Stimulated activated CD4-positive, alpha-beta T cell treated with anti-CD3 and anti-CD28 coated beads, Interleukin-1b, Interleukin-23, amount 100 ng/mL, for 24 hours (primary cell): Measurements from ENCODE around the gene APCS.

Experiments used
- DNase-seq, 4 experiments: peaks; one replicate each; pipeline ENCODE4 v3.0.0-alpha.2; 2020; ENCODE audit warnings: low read depth in 4 of 4, low spot score in 1 of 4

The APCS gene, protein sequence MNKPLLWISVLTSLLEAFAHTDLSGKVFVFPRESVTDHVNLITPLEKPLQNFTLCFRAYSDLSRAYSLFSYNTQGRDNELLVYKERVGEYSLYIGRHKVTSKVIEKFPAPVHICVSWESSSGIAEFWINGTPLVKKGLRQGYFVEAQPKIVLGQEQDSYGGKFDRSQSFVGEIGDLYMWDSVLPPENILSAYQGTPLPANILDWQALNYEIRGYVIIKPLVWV

DNA sequence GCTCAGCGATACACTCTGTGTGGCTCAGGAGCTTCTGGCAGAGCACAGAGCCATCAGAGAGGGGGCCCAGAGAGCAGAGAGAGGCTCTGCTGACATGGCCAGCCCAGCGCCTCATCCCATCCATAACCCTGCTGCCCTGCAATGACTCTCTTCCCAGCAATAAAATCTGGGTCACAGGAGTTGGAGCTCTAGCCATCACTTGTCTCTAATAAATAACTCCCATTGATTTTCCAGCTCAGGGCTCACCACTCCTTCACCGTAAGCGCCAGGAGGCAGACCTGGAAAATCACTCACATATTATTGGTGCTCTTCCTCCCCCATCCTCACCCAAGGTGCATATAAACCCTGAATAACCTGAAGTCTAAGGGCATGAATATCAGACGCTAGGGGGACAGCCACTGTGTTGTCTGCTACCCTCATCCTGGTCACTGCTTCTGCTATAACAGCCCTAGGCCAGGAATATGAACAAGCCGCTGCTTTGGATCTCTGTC is at the start of gene APCS:
Gene APCS (plus strand): TSS at position 366 of the 491 bp plus-strand sequence. CDS start 96 bp downstream, at position 462.
- no peak for DNase-seq

DNA sequence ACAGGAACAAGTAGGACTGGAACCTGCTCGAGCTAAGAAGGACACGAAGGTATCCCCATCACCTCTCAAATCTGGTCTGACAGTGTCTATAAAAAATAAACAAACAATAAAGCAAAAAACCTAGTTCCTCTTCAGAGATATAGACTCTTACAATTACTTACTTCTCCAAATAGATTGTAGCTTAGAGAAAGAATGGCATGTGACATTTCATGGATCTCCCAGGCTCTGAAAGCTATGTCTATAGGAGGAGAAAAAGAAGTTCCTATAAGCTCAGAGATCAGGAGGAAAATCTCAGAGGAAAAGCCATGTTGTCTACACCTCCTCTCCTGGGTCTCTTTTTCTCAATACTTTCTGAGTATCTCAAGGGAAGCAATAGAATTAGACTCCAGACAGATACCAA is 39.5 kb upstream of the APCS start:
- no peak for DNase-seq

DNA sequence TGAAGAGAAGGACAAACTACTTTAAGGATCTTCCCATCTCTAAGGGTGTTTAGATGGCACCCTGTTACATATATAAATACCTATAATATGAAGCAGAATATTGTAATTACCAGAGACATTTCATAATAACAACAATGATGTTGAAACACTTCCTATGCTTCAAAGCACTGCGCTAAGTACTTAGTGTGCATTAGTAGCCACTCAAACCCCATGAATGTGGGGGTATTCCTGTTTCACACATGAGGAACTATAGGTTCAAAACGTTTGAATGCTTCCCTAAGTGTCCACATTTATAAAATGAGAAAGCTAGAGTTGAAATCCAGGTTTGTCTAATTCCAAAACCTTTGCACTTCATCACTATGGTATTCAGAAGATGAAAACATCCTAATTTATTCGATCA is 33.4 kb upstream of the APCS start:
- no peak for DNase-seq

DNA sequence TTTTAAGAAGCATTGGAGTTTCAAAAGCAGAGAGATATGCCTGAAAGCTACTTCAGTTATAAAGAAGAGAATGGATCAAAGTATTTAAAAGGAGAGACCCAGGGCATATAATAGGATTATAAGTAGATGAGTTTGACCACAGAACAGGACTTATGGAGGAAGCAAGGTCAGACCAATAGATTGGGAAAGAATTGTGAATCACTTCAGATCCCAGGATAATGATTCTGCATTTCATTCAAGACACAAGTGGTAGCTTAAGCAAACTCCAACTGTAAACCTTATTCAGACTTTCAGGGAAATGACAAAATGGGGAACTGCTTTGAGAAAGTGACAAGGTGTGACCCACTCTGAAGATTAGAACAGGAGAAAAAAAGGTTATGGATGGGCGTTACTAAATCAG is 32.9 kb upstream of the APCS start:
- DNase-seq = no peak

DNA sequence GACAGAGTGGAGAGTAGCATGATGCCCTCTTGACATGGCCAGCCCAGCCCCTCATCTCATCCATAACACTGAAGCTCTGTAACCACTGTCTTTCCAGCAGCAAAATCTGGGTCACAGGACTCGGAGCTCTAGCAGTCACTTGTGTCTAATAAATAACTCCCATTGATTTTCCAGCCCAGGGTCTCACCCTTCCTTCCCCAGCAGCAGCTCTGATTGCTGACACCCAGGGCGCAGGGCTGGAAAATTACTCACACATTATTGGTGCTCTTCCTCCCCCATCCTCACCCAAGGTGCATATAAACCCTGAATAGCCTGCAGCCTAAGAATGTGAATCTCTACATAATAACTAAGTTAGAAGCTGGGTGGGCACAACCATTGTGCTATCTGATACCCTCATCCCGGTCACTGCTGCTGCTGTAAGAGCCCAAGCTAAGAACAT is 30.7 kb upstream of the APCS start:
- no peak for DNase-seq

DNA sequence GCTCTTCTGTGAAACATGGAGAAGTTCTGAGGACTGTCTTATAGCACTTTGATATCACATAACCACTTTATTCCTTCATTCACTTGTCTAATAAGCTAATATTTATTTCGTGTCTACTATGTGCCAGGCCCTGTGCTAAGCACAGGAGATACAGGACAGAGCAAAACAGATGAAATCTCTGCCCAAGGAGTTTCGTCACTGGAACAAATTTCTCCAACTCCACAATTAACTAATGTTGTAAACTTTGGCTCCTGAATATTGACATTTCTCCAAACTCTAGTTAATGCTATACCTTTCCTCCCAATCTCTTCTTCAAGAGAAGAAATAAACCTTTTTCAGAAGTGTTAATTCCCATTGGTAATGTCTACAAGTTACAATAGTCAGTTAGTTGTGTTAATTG is 27.0 kb upstream of the APCS start:
- DNase-seq = no peak

DNA sequence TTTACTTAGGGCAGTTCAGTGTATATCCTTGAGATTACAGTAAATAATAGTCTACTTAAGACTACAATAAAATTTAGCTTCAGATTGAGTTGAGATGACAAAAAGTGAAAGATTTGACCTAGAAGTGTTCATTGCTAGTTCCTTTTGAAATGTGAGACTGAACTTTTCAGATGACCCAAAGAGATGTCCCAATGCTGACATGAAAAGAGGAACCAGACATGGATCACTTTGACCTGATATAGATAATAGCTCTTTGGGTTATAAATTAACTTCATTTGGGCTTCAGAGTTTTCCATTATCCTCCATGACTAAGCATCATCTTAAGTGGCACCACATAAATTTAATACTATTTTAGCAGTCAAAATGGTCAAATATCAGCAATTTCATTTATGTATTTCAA is 26.1 kb upstream of the APCS start:
- no peak for DNase-seq

DNA sequence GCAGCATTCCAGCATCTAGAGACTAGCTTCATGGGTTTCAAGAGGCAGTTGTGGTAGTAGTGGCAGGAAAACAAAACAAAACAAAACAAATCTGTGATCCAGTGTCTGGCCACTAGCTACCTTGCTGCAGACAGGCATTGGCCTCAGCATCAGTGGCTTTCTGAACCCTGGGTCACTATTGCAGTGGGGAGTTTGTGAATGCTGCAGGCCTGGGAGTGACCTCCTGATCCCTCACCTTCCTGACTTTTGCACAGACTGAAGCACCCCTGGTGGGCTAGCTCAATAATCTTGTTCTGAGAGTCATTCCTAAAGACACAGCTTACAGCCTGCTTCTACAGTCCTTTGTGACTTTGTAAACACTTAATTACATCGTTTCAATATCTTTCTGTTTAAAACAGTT is 24.9 kb upstream of the APCS start:
- no peak for DNase-seq

DNA sequence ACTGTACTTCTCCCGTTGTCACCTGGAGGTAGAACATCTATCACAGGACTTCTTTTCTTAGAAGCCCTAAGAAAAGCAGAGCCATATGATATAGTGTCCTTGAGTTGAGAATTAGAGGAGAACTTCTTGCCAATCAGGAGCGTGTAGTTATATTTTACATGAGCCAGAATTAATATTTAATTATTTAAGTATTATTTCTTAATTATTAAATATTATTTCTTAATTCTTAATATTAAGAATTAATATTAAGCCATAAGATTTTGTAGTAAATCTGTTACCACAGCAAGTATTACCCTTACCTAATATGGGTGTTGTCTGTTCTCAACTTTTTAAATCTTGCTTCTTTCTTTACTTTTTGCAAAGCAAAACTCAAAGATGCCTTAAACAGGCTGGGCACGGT is 10.2 kb upstream of the APCS start:
- no peak for DNase-seq

DNA sequence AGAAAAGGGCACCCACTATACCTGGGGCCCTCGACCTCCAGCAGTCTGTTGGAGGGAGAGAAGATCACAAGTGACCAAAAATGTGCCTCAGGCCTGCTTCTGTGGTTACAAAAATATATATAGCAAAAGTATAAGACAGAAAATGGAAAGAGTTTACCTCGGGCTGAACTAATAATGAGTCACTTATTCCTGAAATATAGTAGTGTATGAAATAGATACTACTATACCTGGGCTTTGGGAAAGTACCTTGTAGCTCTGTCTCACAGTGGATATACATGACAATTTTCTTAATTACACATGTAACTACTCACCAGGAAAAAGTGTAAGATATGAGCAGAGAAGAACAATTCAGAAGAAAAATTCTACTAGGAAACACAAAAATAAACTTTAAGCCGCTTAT is 7.3 kb upstream of the APCS start:
- DNase-seq = no peak

DNA sequence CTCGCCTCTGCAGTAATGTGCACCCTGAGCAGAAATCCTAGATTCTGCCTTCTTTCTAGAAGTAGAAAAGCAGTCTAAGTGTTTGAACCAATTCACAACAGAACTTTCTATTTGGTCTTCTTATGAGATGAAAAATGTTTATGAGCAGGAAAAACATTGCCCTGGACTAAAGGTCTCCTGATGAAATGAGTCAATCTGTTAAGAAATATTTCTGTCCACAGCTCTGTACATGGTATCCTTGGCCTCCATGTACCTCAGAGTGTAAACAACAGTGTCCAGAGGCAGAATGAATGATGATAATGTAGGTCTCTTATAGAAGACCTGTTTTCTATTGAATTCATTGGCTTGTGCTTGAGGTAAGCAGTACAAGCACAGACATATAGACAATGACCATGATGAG is 6.2 kb upstream of the APCS start:
- DNase-seq = no peak

DNA sequence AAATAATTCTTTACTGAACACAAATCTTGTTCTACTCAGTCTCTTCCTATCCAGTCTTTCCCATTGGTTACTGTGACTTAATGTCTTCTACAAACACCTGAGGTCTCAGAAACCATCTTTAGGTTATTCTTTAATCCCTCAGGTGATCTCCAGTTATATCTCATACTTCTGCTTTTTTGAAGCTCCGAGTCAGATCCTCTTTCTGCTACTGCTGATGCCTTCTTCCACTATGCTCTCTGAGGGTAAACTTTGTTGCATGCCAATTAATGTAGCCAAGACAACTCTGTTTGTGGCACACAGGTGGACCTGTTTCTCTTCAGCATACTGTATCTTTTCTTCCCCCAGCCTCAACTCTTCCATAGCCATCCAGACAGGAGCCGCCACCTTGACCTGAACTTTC is 3.1 kb upstream of the APCS start:
- no peak for DNase-seq

DNA sequence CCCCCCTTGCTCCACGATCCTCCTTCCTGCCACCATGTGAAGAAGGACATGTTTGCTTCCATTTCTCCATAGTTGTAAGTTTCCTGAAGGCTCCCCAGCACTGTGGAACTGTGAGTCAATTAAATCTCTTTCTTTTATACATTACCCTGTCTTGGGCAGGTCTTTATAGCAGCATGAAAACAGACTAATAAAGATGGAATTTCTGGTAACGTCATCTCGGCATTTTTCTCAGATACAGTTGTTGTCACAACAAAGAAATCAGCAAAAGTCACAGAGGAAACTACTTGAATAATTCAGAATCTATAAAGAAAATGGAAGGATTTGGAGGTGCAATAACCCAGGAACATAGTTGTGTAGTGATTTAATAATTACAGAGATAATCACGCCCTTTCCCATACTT is 4.4 kb downstream of the APCS start:
- DNase-seq = no peak

DNA sequence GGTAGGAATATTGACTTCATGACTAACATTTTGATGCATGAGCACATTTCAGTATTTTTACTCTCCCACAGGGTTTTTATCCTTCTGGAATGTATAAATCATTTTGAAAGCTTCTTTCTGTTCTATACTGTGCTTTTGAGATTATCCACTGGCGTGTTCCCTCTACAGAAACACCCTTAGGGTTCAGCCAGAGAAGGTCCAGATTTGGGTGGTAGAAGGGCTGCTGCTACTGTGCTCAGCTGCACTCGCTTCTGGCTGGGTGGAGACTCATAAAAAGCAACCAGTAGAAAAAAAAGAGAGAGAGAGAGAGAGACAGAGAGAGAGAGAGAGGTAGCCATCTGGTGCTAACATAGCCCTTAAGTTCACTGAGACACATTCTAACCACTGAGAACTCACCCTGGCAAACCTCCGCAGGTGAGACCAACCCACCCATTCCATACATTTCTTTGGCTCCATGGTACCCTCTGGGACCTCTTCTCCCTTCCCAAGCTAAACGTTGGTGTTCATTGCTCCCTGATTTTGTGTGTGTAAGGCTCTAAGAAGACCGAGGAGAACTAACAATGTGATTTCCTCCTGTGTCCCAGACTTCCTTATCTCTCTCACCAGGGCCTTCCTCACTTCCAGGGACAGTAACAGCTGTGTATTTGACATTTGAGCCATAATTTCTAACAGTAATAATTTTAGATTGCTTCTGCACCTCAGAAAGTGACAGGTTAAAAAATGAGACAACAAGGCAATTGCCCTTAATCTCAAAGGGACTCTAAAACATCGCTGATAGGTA is 7.2 kb downstream of the APCS start:
- DNase-seq = no peak

DNA sequence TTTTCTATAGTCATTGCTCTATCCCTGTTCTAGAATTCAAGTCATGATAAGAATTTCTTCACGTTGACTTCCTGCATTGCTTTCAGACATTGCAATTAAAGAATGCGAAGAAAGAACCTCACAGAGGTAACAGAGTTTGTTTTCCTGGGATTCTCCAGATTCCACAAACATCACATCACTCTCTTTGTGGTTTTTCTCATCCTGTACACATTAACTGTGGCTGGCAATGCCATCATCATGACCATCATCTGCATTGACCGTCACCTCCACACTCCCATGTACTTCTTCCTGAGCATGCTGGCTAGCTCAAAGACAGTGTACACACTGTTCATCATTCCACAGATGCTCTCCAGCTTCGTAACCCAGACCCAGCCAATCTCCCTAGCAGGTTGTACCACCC is 10.6 kb downstream of the APCS start:
- DNase-seq = no peak

DNA sequence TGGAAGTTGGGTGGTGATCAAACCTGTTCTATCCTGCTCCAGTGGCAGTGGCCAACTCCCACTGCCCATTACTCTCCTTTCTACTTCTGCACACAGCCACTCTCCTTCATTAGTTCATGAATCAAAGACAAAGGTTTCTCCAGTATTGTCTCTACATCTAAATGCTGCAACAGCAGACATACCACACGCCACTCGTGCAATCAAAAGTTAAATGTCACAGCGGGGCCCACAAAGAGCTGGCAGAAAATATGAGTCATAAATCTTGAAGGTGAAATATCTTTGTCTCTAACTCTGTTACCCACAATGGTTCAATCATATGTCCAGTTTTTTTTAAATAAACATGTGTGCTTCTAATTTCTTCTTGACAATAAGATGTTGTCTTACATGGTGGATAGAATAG is 13.3 kb downstream of the APCS start:
- no peak for DNase-seq

DNA sequence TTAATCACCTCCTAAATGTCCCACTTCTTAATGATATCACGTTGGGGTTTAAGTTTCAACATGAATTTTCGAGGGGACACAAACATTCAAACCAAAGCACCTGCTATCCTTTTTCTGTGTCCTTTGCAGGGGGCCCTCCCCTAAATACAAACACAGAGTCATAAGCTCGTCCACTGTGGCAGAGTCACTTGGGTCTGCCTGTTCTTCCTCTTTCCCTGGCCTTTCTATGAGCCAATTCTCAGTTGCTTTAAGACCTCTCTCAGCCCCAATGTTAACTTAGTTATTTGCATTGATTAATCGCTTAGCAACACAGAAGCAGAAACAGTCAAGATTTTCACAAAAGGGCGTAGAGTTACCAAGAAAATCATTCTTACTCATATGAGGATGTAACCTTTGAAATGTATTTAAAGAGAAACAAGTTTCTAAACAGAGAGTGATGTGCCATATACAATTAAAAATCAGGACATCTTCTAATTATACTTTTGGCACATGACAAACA is 14.9 kb downstream of the APCS start:
- DNase-seq = no peak

DNA sequence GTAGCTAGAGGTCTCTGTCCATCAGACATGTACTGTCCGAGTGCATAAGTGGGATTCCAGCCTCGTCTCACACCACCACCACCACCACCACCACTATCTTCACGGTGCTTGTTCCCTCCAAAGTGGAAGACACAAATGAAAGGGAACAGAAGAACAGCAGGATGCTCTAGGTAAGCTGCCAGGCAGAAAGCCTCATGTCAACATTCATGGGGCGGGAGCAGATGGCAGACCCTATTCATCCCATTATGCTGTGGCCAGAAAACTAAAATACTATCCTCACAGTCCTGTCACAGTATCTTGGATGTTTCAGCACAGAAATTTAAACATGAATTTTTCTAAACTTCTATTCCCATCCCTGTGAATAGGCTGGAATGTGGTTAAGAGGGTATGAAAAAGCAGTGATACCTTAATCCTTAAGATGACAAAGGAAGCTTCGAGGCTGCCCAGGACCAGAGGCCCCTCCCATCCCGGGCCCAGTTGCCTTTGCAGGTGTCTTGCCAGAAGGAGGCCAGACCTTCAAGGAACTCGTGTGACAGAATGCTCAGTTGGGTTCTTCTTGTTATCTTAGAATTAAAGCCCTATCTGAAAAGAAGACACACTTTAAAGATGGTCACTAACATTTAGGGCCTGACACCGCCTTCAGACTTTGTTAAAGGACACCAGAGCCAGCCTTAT is 24.7 kb downstream of the APCS start:
- DNase-seq = no peak

DNA sequence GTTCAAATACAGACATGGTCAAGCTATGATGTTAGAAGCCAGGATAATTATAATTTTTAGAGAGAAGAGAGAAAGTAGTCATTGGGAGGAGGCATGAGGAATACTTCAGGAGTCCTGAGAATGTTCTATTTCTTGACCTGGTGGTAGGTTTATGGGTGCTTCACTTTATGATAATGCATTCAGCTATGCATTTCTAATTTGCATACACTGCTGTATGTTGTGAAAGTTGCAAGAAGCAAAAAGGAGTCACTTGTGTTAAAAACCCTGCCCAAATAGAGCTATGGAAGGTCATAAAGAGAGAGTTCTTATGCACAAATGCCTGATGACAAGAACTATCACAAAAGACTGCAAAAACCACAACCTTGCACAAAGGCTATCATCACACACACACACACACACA is 45.3 kb downstream of the APCS start:
- DNase-seq = no peak
